ENCODE data around the gene CYP1A1.

CYP1A1 gene, protein sequence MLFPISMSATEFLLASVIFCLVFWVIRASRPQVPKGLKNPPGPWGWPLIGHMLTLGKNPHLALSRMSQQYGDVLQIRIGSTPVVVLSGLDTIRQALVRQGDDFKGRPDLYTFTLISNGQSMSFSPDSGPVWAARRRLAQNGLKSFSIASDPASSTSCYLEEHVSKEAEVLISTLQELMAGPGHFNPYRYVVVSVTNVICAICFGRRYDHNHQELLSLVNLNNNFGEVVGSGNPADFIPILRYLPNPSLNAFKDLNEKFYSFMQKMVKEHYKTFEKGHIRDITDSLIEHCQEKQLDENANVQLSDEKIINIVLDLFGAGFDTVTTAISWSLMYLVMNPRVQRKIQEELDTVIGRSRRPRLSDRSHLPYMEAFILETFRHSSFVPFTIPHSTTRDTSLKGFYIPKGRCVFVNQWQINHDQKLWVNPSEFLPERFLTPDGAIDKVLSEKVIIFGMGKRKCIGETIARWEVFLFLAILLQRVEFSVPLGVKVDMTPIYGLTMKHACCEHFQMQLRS

GRCh38 chr15:74725225-74725774, at the start of gene CYP1A1:
Gene CYP1A1, minus strand, starts transcription at chr15:74725528. Its CDS starts 2,431 bp downstream, at chr15:74723097.
- peak in 1 of 2 donors; percentile 14 for DNase-seq (ENCODE audit: low read depth in 1 of 2, low spot score in 1 of 2)

- DNase-seq (ENCODE audit: low read depth in 1 of 2, low spot score in 1 of 2): no peak
Observed at GRCh38 chr15:74773731-74774252, 48.5 kb upstream of the CYP1A1 start.

DNA sequence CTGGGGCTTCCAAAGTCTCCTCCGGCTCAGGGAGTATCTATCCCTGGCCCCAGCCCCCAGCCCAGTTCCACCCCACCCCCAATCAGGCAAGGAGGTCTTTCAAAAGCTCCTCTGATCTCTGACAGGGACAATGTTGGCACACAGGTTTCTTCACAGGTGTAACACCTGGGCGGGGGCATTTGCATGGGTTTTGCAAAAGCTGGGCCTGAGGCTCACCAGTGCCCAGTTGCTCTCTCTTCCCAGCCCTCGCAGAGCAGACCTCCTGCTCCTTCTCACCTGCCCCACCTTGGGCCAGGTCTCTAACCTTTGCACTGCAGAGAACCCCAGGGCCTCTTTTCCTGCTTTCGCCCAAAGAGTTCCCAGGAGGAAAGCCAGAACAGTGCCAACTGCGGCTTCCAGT, 48.0 kb upstream of the CYP1A1 start:
- DNase-seq (ENCODE audit: low read depth in 1 of 2, low spot score in 1 of 2): no peak

DNA sequence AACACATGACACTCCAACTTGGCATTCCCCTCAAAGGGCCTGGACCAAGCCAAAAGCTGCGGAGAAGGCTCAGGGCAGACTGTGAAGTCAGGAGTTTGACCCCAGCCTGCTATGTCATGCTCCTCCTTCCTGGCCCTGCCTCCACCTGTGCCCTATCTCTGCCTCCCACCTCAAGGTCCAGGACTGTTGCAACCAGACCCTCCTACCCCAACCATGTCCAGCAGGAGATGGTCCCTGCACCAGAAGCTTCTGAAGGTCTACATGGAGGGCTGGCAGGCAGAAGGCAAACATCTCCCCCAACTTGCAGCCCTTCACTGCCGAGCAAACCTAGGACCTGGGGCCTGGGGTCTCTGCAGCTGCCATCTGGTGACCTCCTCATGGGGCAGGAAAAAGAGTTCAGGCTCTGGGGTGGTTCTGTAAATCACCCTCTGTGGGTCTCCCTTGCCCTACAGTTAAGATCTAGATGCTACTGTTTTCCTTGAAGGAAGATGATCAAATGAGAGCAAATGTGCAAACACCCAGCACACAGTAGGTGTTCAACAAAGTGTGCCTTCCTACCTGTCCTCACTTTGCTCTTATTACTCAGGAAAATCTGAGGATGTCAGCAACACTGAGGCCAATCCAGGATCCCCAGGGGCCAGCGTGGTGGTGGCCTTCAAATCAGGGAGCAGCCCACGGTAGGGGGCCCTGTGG, 45.0 kb upstream of the CYP1A1 start:
- DNase-seq (ENCODE audit: low read depth in 1 of 2, low spot score in 1 of 2): no peak

DNA sequence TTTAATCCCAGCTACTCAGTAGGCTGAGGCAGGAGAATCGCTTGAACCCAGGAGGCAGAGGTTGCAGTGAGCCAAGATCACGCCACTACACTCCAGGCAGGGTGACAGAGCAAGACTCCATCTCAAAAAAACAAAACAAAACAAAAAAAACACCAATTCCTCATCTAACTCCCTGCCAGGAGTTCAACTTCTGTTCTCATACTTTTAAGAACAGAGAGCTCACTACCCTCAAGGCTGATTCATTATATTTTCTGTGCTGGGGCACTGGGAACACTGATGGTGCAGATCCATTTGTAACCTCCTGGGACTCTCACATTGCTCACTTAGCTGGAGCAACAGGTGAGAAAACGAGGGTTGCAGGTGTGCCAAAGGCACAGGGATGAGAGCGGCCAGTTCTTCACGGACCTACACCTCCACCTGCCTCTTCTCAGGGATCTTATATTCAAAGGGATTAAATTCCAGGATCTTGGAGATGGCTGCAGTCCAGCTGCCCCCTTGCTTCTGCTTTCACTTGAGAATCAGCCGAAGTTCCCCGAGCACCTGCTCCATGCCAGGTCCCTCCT, 44.2 kb upstream of the CYP1A1 start:
- DNase-seq (ENCODE audit: low read depth in 1 of 2, low spot score in 1 of 2): no peak

GRCh38 chr15:74768771-74769342, 43.5 kb upstream of the CYP1A1 start:
- peak in 1 of 2 donors; percentile 53 for DNase-seq (ENCODE audit: low read depth in 1 of 2, low spot score in 1 of 2)

DNA sequence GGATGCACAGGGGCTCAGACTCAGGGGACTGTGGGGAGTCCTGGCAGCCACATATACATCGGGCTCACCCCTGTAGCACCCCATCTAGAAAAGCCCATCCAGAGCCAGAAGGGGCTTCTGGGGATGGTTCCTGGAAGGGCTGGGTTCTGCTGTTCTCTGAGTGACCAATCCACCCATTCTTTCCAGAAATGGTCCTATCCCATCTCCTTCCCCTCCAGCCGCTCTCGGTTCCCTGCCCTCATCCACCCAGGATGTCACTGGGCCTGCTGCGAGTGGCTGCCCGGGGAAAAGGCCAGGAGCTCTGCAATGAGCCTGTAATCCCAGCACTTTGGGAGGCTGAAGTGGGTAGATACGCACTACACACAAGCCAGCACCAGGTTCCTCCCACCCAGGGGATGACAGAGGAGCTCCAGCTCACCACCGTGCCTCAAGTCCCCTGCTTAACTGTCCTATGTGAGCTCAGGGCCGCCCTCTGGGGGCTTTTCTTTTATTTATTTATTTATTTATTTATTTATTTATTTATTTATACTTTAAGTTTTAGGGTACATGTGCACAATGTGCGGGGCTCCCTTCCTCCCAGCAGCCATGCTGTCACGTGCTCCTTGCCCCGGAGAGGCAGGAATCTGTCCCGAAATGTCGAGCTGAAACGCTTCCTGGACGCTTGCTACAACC, 42.9 kb upstream of the CYP1A1 start:
- no peak for DNase-seq (ENCODE audit: low read depth in 1 of 2, low spot score in 1 of 2)

DNA sequence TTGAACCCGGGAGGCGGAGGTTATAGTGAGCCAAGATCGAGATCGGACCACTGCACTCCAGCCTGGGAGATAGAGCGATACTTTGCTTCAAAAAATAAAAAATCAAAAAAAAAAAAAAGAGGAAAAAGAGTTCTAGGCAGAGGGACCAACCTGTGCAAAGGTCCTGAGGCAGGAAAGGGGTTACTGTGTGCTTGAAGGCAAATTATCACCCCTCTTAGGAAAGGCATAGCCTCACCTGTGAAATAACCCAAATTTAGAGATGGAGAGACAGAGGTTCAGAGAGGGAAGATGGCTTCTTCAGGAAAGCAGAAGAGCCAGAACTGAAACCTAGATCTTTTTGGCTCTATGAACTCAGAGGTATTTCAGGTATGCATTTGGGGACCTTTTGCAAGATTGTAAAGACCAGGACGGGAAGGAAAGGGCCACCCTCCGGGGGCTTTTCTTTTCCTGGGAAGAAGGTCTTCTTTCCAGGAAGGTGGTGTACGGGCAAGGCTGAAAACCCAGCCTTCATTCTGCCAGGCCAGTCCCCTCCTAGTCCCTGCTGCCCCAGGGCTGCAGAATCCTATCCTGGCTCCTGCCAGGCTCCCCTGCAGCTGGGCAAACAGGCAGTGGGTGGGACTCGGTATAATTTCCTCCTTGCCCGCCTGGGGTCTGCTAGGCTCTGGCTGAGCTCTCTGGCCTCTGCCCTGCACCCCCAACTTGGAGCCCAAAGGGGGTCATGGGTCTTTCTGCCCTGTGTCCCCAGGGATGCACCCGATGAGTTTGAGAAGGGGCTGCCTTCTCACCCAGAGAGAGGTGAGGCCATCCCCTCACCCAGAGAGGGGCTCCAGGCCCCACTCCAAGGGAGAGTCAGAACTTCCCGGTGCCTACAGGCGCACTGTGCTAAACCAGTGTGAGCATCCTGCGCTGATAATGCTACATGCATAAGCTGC, 42.1 kb upstream of the CYP1A1 start:
- no peak for DNase-seq (ENCODE audit: low read depth in 1 of 2, low spot score in 1 of 2)

DNA sequence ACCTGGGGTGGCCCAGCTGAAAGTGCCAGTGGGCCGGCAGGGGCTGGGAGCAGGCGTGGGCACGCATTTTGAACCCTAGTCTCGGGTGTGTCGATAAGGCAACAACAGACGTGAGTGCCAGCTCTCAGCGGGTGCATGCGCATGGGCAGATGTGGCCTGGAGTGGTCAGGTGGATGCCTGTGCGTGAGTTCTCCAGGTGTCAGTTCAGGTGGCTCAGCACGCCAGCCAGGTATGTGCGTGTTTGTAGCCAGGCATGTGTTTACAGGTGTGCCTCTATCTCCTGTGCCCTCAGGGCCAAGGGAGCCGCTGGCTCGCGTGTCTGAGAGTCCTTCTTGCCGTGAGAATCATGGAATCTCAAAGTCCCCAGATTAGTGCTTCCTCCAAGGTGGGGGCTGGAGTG, 38.1 kb upstream of the CYP1A1 start:
- no peak for DNase-seq (ENCODE audit: low read depth in 1 of 2, low spot score in 1 of 2)

GRCh38 chr15:74762791-74763150, 37.4 kb upstream of the CYP1A1 start:
- no peak for DNase-seq (ENCODE audit: low read depth in 1 of 2, low spot score in 1 of 2)

DNA sequence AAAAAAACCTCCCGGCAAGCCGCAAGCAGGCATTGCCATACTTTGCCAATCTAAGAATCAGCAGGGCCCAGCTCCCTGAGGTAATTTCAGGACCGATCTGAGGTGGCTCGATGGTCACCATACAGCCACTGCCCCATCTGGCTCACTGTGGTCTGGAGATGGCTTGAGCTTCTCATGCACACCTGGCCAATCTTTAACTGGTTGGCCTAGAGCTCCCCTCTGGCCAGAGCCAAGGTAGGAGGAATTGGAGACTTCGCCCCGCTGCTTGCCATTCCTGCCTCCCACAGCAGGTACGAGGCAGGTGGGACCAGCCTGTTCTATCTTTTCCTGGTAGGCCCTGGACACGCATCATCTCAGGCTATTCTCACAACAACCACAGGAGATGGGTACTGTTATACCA, 33.4 kb upstream of the CYP1A1 start:
- no peak for DNase-seq (ENCODE audit: low read depth in 1 of 2, low spot score in 1 of 2)

GRCh38 chr15:74754593-74755215, 29.4 kb upstream of the CYP1A1 start:
- DNase-seq (ENCODE audit: low read depth in 1 of 2, low spot score in 1 of 2): no peak

- DNase-seq (ENCODE audit: low read depth in 1 of 2, low spot score in 1 of 2): no peak
Observed at GRCh38 chr15:74752531-74752930, 27.2 kb upstream of the CYP1A1 start.

DNA sequence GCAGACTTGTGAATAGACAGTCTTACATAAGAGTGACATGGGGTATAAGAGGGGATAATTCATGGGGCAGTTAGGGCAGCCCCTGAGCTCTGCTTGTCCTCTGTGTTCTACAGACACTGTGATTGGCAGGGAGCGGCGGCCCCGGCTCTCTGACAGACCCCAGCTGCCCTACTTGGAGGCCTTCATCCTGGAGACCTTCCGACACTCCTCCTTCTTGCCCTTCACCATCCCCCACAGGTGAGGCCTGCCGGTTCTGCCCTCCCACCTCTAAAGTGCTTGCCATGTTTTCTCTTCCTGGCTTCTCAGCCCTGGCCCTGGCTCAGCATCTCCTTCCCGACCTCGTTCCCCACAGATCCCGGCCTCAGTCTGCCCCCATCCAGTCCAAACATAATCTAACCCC, 26.7 kb upstream of the CYP1A1 start:
- no peak for DNase-seq (ENCODE audit: low read depth in 1 of 2, low spot score in 1 of 2)

- no peak for DNase-seq (ENCODE audit: low read depth in 1 of 2, low spot score in 1 of 2)
Observed at GRCh38 chr15:74750751-74751150, 25.4 kb upstream of the CYP1A1 start.

DNA sequence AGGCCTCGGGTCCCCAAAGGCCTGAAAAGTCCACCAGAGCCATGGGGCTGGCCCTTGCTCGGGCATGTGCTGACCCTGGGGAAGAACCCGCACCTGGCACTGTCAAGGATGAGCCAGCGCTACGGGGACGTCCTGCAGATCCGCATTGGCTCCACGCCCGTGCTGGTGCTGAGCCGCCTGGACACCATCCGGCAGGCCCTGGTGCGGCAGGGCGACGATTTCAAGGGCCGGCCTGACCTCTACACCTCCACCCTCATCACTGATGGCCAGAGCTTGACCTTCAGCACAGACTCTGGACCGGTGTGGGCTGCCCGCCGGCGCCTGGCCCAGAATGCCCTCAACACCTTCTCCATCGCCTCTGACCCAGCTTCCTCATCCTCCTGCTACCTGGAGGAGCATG, 24.5 kb upstream of the CYP1A1 start:
- DNase-seq (ENCODE audit: low read depth in 1 of 2, low spot score in 1 of 2): no peak

- no peak for DNase-seq (ENCODE audit: low read depth in 1 of 2, low spot score in 1 of 2)
Observed at GRCh38 chr15:74748322-74748946, 23.1 kb upstream of the CYP1A1 start, which contains the start of gene CYP1A2. Gene CYP1A2, plus strand, starts transcription at chr15:74748845. Its CDS starts 894 bp downstream, at chr15:74749739.

DNA sequence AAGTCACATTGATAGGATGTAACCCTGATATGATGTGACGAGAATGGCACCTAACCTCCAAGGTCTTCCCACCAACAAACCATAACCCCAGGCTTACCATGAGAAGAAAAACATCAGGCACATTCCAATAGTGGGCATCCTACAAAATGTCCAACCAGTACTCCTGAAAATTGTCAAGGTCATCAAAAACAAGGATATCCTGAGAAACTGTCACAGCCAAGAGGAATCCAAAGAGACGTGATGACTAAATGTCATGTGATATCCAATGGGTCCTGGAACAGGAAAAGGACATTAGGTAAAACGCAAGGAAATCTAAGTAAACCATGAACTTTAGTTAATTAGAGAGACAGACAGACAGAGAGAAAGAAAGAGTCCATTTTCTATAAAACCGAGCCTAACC, 21.1 kb upstream of the CYP1A1 start:
- no peak for DNase-seq (ENCODE audit: low read depth in 1 of 2, low spot score in 1 of 2)

DNA sequence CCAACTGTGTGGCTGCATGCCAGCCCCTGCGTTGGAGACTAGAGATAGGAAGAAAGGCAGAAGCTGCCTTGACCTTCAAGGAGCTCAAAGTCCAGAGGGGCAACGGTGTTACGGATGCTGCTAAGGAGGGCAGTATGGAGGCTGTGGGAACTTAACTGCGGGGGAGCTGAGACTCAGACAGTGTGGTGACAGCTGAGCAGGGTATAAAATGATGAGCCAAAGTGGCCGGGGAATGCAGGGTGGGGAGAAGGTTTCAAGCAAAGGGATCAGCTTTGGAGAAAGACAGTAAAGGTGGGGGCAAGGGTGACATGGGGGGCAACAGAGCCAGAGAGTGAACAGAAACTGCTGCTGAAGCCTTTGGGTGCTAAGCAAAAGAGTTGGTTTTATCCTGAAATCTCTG, 17.1 kb upstream of the CYP1A1 start:
- DNase-seq (ENCODE audit: low read depth in 1 of 2, low spot score in 1 of 2): no peak

Measured in stimulated activated CD4-positive, alpha-beta T cell treated with anti-CD3 and anti-CD28 coated beads, Interleukin-15, amount 100 ng/mL, for 1 hour (primary cell).